Activated CD8-positive, alpha-beta T cell treated with anti-CD3 and anti-CD28 coated beads for 36 hours (primary cell): Measurements from ENCODE around the gene AGPAT3. TPM values are rescaled to one million over a fixed set of nuclear protein-coding genes. Genes with fewer than 3 reads are reported as not detected.

Experiments used
- total RNA-seq, 2 experiments: library from RNA; stranded (reverse); gene quantifications; one replicate each; pipeline ENCODE4 v1.2.3, GENCODE V29; 2021

Gene AGPAT3
- total RNA-seq, 2 experiments from 2014 or later: 59.3 to 62.2 TPM

Other genes starting within 250 kb of the AGPAT3 start
- 1 to 10 TPM; 1.5 TPM for gene HSF2BP, start 205.7 kb upstream of the AGPAT3 start, total RNA-seq
- gene RRP1B, start 205.7 kb upstream of the AGPAT3 start, total RNA-seq: 10 to 100 TPM; 76.7 to 78.5 TPM
- gene PDXK, start 146.1 kb upstream of the AGPAT3 start, total RNA-seq: 100 to 1,000 TPM; 118 to 122 TPM
- 10 to 100 TPM; 18.6 to 20.7 TPM for gene CSTB, start 88.9 kb upstream of the AGPAT3 start, total RNA-seq
- 10 to 100 TPM; 61.1 to 62.9 TPM for gene RRP1, start 75.6 kb upstream of the AGPAT3 start, total RNA-seq
- 10 to 100 TPM; 44.1 to 45.4 TPM for gene TRAPPC10, start 147.1 kb downstream of the AGPAT3 start, total RNA-seq
- gene PWP2, start 242.2 kb downstream of the AGPAT3 start, total RNA-seq: 10 to 100 TPM in 1 of 2 experiments, 1 to 10 TPM in 1; 9.3 to 10.1 TPM